HL-60 (cell line): ENCODE data around the gene STRIP2.

Experiments
- POLR2AphosphoS5 ChIP-seq: IDR thresholded peaks from 2 replicates; pipeline ENCODE4 v1.6.1; 2012; ENCODE audit warnings: low read depth
- TF ChIP-seq, protein P1 (sequence below): IDR thresholded peaks from one replicate; pipeline ENCODE4 v1.5.1; 2011; ENCODE audit warnings: low read length, control low read depth, inconsistent platforms; ENCODE audit not compliant: insufficient read depth

DNA sequence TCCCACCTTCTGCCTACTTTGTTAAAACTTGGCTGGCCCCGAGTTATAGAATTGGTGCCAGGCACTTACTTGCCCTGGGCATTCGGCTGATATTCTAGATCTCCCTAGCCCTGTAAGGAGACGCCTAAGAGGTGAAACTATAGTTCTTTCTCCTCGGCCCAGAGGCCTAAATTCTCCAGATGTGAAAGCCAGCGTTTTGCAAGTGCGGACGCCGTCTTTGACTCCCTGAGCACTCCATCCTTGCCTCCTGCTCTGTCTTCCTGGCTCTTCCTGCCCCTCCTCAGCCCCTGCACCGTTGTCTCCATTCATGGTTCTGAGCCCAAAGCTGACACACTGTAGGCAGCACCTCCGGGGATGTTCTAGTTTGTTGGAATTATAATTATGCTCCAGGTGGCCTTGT, 79.3 kb downstream of the STRIP2 start:
- TF ChIP-seq, protein P1, sequence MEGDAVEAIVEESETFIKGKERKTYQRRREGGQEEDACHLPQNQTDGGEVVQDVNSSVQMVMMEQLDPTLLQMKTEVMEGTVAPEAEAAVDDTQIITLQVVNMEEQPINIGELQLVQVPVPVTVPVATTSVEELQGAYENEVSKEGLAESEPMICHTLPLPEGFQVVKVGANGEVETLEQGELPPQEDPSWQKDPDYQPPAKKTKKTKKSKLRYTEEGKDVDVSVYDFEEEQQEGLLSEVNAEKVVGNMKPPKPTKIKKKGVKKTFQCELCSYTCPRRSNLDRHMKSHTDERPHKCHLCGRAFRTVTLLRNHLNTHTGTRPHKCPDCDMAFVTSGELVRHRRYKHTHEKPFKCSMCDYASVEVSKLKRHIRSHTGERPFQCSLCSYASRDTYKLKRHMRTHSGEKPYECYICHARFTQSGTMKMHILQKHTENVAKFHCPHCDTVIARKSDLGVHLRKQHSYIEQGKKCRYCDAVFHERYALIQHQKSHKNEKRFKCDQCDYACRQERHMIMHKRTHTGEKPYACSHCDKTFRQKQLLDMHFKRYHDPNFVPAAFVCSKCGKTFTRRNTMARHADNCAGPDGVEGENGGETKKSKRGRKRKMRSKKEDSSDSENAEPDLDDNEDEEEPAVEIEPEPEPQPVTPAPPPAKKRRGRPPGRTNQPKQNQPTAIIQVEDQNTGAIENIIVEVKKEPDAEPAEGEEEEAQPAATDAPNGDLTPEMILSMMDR = no peak
- no peak for TF ChIP-seq POLR2AphosphoS5
